ENCODE results near the gene SRGAP2C.
"Not testable (repeated sequence)": the region's sequence is repeated elsewhere in the genome, so short reads cannot be mapped to it uniquely, and the experiment has no call there.

- not testable (repeated sequence) for TF ChIP-seq CTCF, POLR2A (IDR thresholded peaks at IDR 0.05)
These were observed 82.3 kb downstream of the SRGAP2C start for GRCh38 chr1:121267072-121267471.
